Liver (tissue), 9 donors: ENCODE results near the gene APBA3. TPM values are rescaled to one million over a fixed set of nuclear protein-coding genes. Genes with fewer than 3 reads are reported as not detected.

Experiments used
- DNase-seq: peaks from one replicate; pipeline ENCODE4 v3.0.0-alpha.2; 2017; ENCODE audit warnings: low spot score
- H3K27ac ChIP-seq, 2 donors: one replicate each; pipeline ENCODE4 v1.7.0; 2013; ENCODE audit warnings: inconsistent platforms in 2 of 2, low read length in 2 of 2, control low read depth in 1 of 2, low read depth in 1 of 2, mild to moderate bottlenecking in 1 of 2
- H3K27me3 ChIP-seq, 4 donors: one replicate each; pipeline versions ENCODE4 v1.6.1 to v1.7.0; 2013; ENCODE audit warnings: low read length in 3 of 4, inconsistent platforms in 1 of 4, mild to moderate bottlenecking in 1 of 4, moderate library complexity in 1 of 4; ENCODE audit not compliant: control insufficient read depth in 4 of 4, insufficient read depth in 4 of 4
- H3K36me3 ChIP-seq, 4 donors: one replicate each; pipeline versions ENCODE4 v1.6.1 to v1.7.0; 2013; ENCODE audit warnings: low read length in 3 of 4, mild to moderate bottlenecking in 3 of 4, low read depth in 1 of 4, moderate library complexity in 1 of 4; ENCODE audit not compliant: control insufficient read depth in 4 of 4, insufficient read depth in 3 of 4
- H3K4me1 ChIP-seq, 4 donors: one replicate each; pipeline versions ENCODE4 v1.6.1 to v1.7.0; 2013; ENCODE audit warnings: low read length in 3 of 4, mild to moderate bottlenecking in 3 of 4, moderate library complexity in 1 of 4; ENCODE audit not compliant: control insufficient read depth in 4 of 4, insufficient read depth in 4 of 4
- H3K4me3 ChIP-seq, 3 donors: one replicate each; pipeline versions ENCODE4 v1.6.1 to v1.7.0; 2013; ENCODE audit warnings: low read length in 3 of 3, control low read depth in 1 of 3, low read depth in 1 of 3, mild to moderate bottlenecking in 1 of 3
- H3K9ac ChIP-seq, 2 donors: one replicate each; pipeline ENCODE4 v1.7.0; 2013; ENCODE audit warnings: low read length in 2 of 2, mild to moderate bottlenecking in 2 of 2, moderate library complexity in 2 of 2, control low read depth in 1 of 2, low read depth in 1 of 2
- H3K9me3 ChIP-seq, 4 donors: one replicate each; pipeline versions ENCODE4 v1.6.1 to v1.7.0; 2013; ENCODE audit warnings: low read length in 3 of 4; ENCODE audit not compliant: control insufficient read depth in 4 of 4
- EGR1 ChIP-seq, 2 donors: IDR thresholded peaks; 2 replicates each; pipeline ENCODE4 v1.6.1; 2016 to 2018; ENCODE audit warnings: antibody characterized with exemption in 2 of 2, low read depth in 2 of 2
- FOXA1 ChIP-seq: IDR thresholded peaks from 2 replicates; pipeline ENCODE4 v1.6.1; 2016; ENCODE audit warnings: antibody characterized with exemption
- FOXA2 ChIP-seq: IDR thresholded peaks from 2 replicates; pipeline ENCODE4 v1.6.1; 2016; ENCODE audit warnings: antibody characterized with exemption
- GABPA ChIP-seq, 2 donors: IDR thresholded peaks in 1 of 2; conservative IDR thresholded peaks in 1 of 2; 2 replicates each; pipeline ENCODE4 v1.6.1; 2016; ENCODE audit warnings: antibody characterized with exemption in 2 of 2, mild to moderate bottlenecking in 1 of 2, moderate library complexity in 1 of 2
- HNF4A ChIP-seq, 2 donors: conservative IDR thresholded peaks; 2 replicates each; pipeline ENCODE4 v1.6.1; 2016; ENCODE audit warnings: antibody characterized with exemption in 2 of 2, mild to moderate bottlenecking in 2 of 2
- HNF4G ChIP-seq: IDR thresholded peaks from 2 replicates; pipeline ENCODE4 v1.6.1; 2016; ENCODE audit warnings: antibody characterized with exemption
- JUND ChIP-seq, 2 donors: IDR thresholded peaks; 2 replicates each; pipeline ENCODE4 v1.6.1; 2016; ENCODE audit warnings: antibody characterized with exemption in 2 of 2
- RAD21 ChIP-seq, 2 donors: IDR thresholded peaks; 2 replicates each; pipeline ENCODE4 v1.6.1; 2016; ENCODE audit warnings: antibody characterized with exemption in 2 of 2, mild to moderate bottlenecking in 2 of 2
- REST ChIP-seq: IDR thresholded peaks from 2 replicates; pipeline ENCODE4 v1.6.1; 2016; ENCODE audit warnings: antibody characterized with exemption, mild to moderate bottlenecking
- SP1 ChIP-seq: IDR thresholded peaks from 2 replicates; pipeline ENCODE4 v1.6.1; 2018; ENCODE audit warnings: antibody characterized with exemption, mild to moderate bottlenecking
- TAF1 ChIP-seq: conservative IDR thresholded peaks from 2 replicates; pipeline ENCODE4 v1.6.1; 2016; ENCODE audit warnings: antibody characterized with exemption, mild to moderate bottlenecking
- YY1 ChIP-seq: IDR thresholded peaks from 2 replicates; pipeline ENCODE4 v1.6.1; 2016; ENCODE audit warnings: antibody characterized with exemption, mild to moderate bottlenecking
- ZBTB33 ChIP-seq: IDR thresholded peaks from 2 replicates; pipeline ENCODE4 v1.6.1; 2016; ENCODE audit warnings: antibody characterized with exemption
- WGBS: extraction: QIAGEN DNeasy Blood & Tissue Kit; methylation state at CpG from one replicate; pipeline ENCODE4 v1.1.7; 2013; 5-methylcytosine and 5-hydroxymethylcytosine counted together
- polyA plus RNA-seq, 2 donors: library from polyadenylated mRNA; stranded (reverse) in 1 of 2; unstranded in 1 of 2; fragments of 200-250 nt in 1 of 2; fragments of >200 nt in 1 of 2; fragmentation: Nextera tagmentation in 1 of 2; extraction: Ambion mirVana in 1 of 2; gene quantifications; one replicate each; pipeline versions ENCODE4 v1.2.1 to v1.2.3, GENCODE V29; 2013 to 2015
- total RNA-seq, 2 donors: library from RNA; depleted of rRNA; stranded (reverse); fragments of >200 nt; gene quantifications; one replicate each; pipeline ENCODE4 v1.2.3, GENCODE V29; 2014
- TF ChIP-seq, protein P1 (sequence below): IDR thresholded peaks from 2 replicates; pipeline ENCODE4 v1.6.1; 2016; ENCODE audit warnings: antibody characterized with exemption
- TF ChIP-seq, protein P2 (sequence below): IDR thresholded peaks from 2 replicates; pipeline ENCODE4 v1.6.1; 2016; ENCODE audit warnings: antibody characterized with exemption
- TF ChIP-seq, protein P3 (sequence below): fragments of 150-350 bp; IDR thresholded peaks from 2 replicates; pipeline ENCODE4 v1.5.1; 2017; ENCODE audit warnings: improper control_type of control experiment, low read depth, low read length; ENCODE audit not compliant: missing input control
- donor health status: healthy.
- donor health status: healthy.
- donor health status: healthy.
- donor health status: healthy.
- donor health status: healthy.

The APBA3 gene
- total and polyA plus RNA-seq, 4 donors = 6.4 to 24.3 (median 10.7) TPM

GRCh38 chr19:3722443-3723109 lies 38.9 kb downstream of the APBA3 start:
- WGBS = 28% methylated on average over 30 of the region's 30 CpGs
- Histone ChIP-seq H3K27me3 (no peaks in the 10 kb centered on the region), H3K36me3 (no peaks in the 10 kb centered on the region), H3K9me3 (no peaks in the 10 kb centered on the region), H3K9ac (no peak overlapping the region), H3K4me1 (peaks cover 3 to 15% (median 12%) of the 10 kb centered on the region in 4 donors), H3K4me3 (no peak overlapping the region), H3K27ac (no peak overlapping the region)
- TF ChIP-seq SP1 (no peak), GABPA (IDR thresholded peaks at IDR 0.05 in 1 of 2, conservative IDR thresholded peaks at IDR 0.05 in 1 of 2) (no peak), HNF4G (no peak), TAF1 (no peak), HNF4A (conservative IDR thresholded peaks at IDR 0.05) (no peak), FOXA1 (no peak), RAD21 (IDR thresholded peaks at IDR 0.05) (no peak), JUND (IDR thresholded peaks at IDR 0.05) (no peak), EGR1 (IDR thresholded peaks at IDR 0.05; ENCODE audit: low read depth in 2 of 2) (no peak), REST (no peak), YY1 (no peak), FOXA2 (no peak), ZBTB33 (no peak)
- TF ChIP-seq, protein P1, sequence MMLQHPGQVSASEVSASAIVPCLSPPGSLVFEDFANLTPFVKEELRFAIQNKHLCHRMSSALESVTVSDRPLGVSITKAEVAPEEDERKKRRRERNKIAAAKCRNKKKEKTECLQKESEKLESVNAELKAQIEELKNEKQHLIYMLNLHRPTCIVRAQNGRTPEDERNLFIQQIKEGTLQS = no peak
- TF ChIP-seq, protein P2, sequence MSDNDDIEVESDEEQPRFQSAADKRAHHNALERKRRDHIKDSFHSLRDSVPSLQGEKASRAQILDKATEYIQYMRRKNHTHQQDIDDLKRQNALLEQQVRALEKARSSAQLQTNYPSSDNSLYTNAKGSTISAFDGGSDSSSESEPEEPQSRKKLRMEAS = no peak
- TF ChIP-seq, protein P3, sequence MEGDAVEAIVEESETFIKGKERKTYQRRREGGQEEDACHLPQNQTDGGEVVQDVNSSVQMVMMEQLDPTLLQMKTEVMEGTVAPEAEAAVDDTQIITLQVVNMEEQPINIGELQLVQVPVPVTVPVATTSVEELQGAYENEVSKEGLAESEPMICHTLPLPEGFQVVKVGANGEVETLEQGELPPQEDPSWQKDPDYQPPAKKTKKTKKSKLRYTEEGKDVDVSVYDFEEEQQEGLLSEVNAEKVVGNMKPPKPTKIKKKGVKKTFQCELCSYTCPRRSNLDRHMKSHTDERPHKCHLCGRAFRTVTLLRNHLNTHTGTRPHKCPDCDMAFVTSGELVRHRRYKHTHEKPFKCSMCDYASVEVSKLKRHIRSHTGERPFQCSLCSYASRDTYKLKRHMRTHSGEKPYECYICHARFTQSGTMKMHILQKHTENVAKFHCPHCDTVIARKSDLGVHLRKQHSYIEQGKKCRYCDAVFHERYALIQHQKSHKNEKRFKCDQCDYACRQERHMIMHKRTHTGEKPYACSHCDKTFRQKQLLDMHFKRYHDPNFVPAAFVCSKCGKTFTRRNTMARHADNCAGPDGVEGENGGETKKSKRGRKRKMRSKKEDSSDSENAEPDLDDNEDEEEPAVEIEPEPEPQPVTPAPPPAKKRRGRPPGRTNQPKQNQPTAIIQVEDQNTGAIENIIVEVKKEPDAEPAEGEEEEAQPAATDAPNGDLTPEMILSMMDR = no peak
- DNase-seq = no peak
